ENCODE data around the gene ATP10A. TPM values are rescaled to one million over a fixed set of nuclear protein-coding genes. Genes with fewer than 3 reads are reported as not detected.
A peak's percentile ranks its signal among the peaks of the same experiment; 100 is the strongest.

Gene ATP10A
- total RNA-seq, 1 donor from 2014 or later, result 7.6 TPM

DNA sequence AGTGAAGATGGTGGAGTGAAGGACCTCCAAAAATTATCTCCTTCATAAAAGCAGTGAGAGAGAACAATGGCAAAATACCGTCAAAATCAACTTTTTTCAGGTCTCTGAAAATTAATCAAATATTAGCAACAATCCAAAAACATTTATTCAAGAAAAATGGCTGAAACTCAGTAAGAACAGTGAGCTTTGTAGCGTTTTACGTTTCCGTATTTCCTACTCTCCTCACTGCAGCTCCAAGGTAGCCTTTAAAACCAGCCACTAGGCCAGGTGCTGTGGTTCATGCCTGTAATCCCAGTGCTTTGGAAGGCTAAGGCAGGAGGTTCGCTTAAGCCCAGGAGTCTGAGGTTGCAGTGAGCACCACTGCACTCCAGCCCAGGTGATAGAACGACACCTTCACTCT is 38.5 kb downstream of the ATP10A start:
- Histone ChIP-seq H3K27me3 (ENCODE audit: control insufficient read depth, insufficient read depth, low read length) (no peaks in the 10 kb centered on the region), H3K36me3 (ENCODE audit: control insufficient read depth, insufficient read depth, low read length) (no peaks in the 10 kb centered on the region), H3K4me3 (ENCODE audit: low read depth, low read length) (no peak overlapping the region)
- no peak for TF ChIP-seq CTCF (IDR thresholded peaks at IDR 0.05; ENCODE audit: insufficient read depth, low read length, poor library complexity, severe bottlenecking)
- no peak for DNase-seq (ENCODE audit: low read depth)

DNA sequence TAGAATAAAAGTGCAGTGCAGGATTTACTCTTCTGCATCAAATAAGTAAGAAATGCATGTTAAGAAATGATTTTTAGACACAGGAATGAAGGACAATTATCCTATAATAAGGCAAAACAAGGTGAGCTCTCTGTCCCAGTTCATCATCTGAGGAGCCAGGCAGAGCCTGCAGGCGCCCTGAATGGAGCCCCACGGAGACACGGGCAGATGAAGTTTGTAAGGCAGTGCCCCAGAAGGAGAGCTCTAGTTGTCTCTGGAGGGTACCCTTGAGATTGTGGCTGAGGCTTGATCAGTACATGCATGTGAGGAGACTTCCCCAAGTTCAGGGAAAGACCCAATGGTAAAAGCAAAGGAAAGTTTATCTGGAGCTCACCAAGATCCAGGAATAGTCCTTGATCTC is 50.3 kb downstream of the ATP10A start:
- Histone ChIP-seq H3K4me3 (ENCODE audit: low read depth, low read length) (no peak overlapping the region), H3K27me3 (ENCODE audit: control insufficient read depth, insufficient read depth, low read length) (no peaks in the 10 kb centered on the region), H3K36me3 (ENCODE audit: control insufficient read depth, insufficient read depth, low read length) (no peaks in the 10 kb centered on the region)
- no peak for DNase-seq (ENCODE audit: low read depth)
- no peak for TF ChIP-seq CTCF (IDR thresholded peaks at IDR 0.05; ENCODE audit: insufficient read depth, low read length, poor library complexity, severe bottlenecking)

- DNase-seq (ENCODE audit: low read depth), result no peak
- TF ChIP-seq CTCF (IDR thresholded peaks at IDR 0.05; ENCODE audit: insufficient read depth, low read length, poor library complexity, severe bottlenecking), result no peak
- no peaks in the 10 kb centered on the region for H3K27me3 ChIP-seq (ENCODE audit: control insufficient read depth, insufficient read depth, low read length)
- H3K36me3 ChIP-seq (ENCODE audit: control insufficient read depth, insufficient read depth, low read length), result no peaks in the 10 kb centered on the region
- H3K4me3 ChIP-seq (ENCODE audit: low read depth, low read length), result no peak overlapping the region
Observed at GRCh38 chr15:25812073-25812472, 51.1 kb downstream of the ATP10A start.

GRCh38 chr15:25811481-25811906 is 51.6 kb downstream of the ATP10A start:
- H3K4me3 ChIP-seq (ENCODE audit: low read depth, low read length), result no peak overlapping the region
- no peak for DNase-seq (ENCODE audit: low read depth)
- no peaks in the 10 kb centered on the region for H3K36me3 ChIP-seq (ENCODE audit: control insufficient read depth, insufficient read depth, low read length)
- H3K27me3 ChIP-seq (ENCODE audit: control insufficient read depth, insufficient read depth, low read length), result no peaks in the 10 kb centered on the region
- TF ChIP-seq CTCF (IDR thresholded peaks at IDR 0.05; ENCODE audit: insufficient read depth, low read length, poor library complexity, severe bottlenecking), result no peak

DNA sequence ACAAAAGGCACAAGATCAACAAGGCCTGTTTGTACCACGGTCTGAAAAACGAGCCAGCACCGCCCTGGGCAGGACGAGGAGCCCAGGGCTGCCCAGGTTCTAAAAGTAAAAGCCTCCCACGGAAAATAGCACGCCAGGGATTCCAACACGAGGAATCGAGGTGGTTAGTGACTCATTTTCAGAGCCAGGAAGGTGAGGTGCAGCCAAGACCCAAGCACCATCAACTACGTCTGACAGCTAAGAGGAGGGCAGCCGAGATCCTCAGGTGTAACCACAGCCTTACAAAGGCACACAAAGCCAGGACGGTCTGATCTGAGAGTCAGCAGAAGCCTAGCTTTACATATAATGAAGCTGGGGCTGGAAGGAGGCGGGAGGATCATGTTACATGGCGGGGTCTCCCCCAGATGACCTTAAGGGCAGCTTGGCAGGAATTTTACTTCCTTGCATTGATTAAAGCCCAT is 52.5 kb downstream of the ATP10A start:
- no peak for TF ChIP-seq CTCF (IDR thresholded peaks at IDR 0.05; ENCODE audit: insufficient read depth, low read length, poor library complexity, severe bottlenecking)
- DNase-seq (ENCODE audit: low read depth), result peak; percentile 38
- Histone ChIP-seq H3K4me3 (ENCODE audit: low read depth, low read length) (no peak overlapping the region), H3K27me3 (ENCODE audit: control insufficient read depth, insufficient read depth, low read length) (no peaks in the 10 kb centered on the region), H3K36me3 (ENCODE audit: control insufficient read depth, insufficient read depth, low read length) (no peaks in the 10 kb centered on the region)

DNA sequence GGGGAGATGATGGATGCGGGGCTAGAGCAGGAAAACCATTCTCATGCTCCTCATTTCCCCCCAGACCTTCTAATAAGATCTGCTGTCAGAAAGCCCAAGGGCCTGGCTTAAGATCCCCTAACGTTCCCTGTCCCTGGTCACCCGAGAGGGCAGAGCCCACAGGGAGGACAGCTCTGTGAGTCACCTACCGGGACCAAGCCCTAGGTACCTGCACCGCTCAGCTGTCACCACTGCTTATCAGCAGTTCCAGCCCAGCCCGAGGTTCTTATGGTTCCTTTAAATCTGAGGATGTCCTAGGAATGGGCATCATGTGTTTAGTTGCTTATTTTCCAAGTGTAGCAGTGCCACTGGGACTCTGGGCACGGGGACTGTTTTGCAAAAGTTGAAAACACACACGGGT is 53.0 kb downstream of the ATP10A start:
- H3K27me3 ChIP-seq (ENCODE audit: control insufficient read depth, insufficient read depth, low read length), result no peaks in the 10 kb centered on the region
- no peak for TF ChIP-seq CTCF (IDR thresholded peaks at IDR 0.05; ENCODE audit: insufficient read depth, low read length, poor library complexity, severe bottlenecking)
- H3K36me3 ChIP-seq (ENCODE audit: control insufficient read depth, insufficient read depth, low read length), result no peaks in the 10 kb centered on the region

More for the DNA sequence above, 53.0 kb downstream of the ATP10A start:
- no peak overlapping the region for H3K4me3 ChIP-seq (ENCODE audit: low read depth, low read length)
- no peak for DNase-seq (ENCODE audit: low read depth)

Data from kidney epithelial cell (primary cell).